ENCODE measurements around the gene RASSF10.
"Not testable (repeated sequence)": the region's sequence is repeated elsewhere in the genome, so short reads cannot be mapped to it uniquely, and the experiment has no call there.

The RASSF10 gene

GRCh38 chr11:13029872-13030271, 20.8 kb downstream of the RASSF10 start:
- no peak for DNase-seq

GRCh38 chr11:13030857-13031256, 21.7 kb downstream of the RASSF10 start:
- no peak for DNase-seq

GRCh38 chr11:13031349-13031748, 22.2 kb downstream of the RASSF10 start:
- DNase-seq, result no peak

- no peak for DNase-seq
These were observed 24.8 kb downstream of the RASSF10 start for GRCh38 chr11:13033760-13034533.

- DNase-seq, result no peak
These were observed 26.6 kb downstream of the RASSF10 start for GRCh38 chr11:13035711-13036110.

GRCh38 chr11:13036235-13036634, 27.1 kb downstream of the RASSF10 start:
- no peak for DNase-seq

GRCh38 chr11:13038366-13038765, 29.2 kb downstream of the RASSF10 start:
- DNase-seq, result no peak

- no peak for DNase-seq
These were observed 30.0 kb downstream of the RASSF10 start for GRCh38 chr11:13039126-13039525.

GRCh38 chr11:13040969-13041561, 31.9 kb downstream of the RASSF10 start:
- no peak for DNase-seq

- DNase-seq, result no peak
These were observed 33.8 kb downstream of the RASSF10 start for GRCh38 chr11:13042873-13043342.

GRCh38 chr11:13043912-13044628, 35.0 kb downstream of the RASSF10 start:
- DNase-seq, result no peak

GRCh38 chr11:13045089-13045488, 36.0 kb downstream of the RASSF10 start:
- not testable (repeated sequence) for DNase-seq

GRCh38 chr11:13045734-13046133, 36.6 kb downstream of the RASSF10 start:
- DNase-seq, result no peak

GRCh38 chr11:13046637-13047570, 37.8 kb downstream of the RASSF10 start:
- no peak for DNase-seq

GRCh38 chr11:13047884-13048283, 38.8 kb downstream of the RASSF10 start:
- DNase-seq, result no peak

- DNase-seq, result no peak
These were observed 42.1 kb downstream of the RASSF10 start for GRCh38 chr11:13051257-13051656.

GRCh38 chr11:13052130-13052571, 43.0 kb downstream of the RASSF10 start:
- no peak for DNase-seq

GRCh38 chr11:13053255-13053917, 44.3 kb downstream of the RASSF10 start:
- DNase-seq, result no peak

- DNase-seq, result no peak
These were observed 45.2 kb downstream of the RASSF10 start for GRCh38 chr11:13054278-13054677.

GRCh38 chr11:13055200-13055599, 46.1 kb downstream of the RASSF10 start:
- peak; percentile 22 for DNase-seq

GRCh38 chr11:13061294-13061990, 52.3 kb downstream of the RASSF10 start:
- no peak for DNase-seq

Measured in CD4-positive, alpha-beta T cell treated with Interleukin-17A for 1 hour (primary cell).